Keratinocyte (primary cell): ENCODE measurements around the gene MUTYH. TPM values are rescaled to one million over a fixed set of nuclear protein-coding genes. Genes with fewer than 3 reads are reported as not detected.

Experiments
- DNase-seq: peaks from one replicate; pipeline ENCODE4 v3.0.0-alpha.2; 2011; ENCODE audit warnings: low read depth, missing footprints, low spot score
- FAIRE-seq: peaks from 2 replicates; lab custom pipeline; 2011; peaks lifted over from hg19 to GRCh38; lab: Jason Lieb, UNC
- H2AFZ ChIP-seq: 2 replicates; pipeline ENCODE4 v1.6.0; 2012; ENCODE audit warnings: low read length, control low read depth, inconsistent platforms; ENCODE audit not compliant: control insufficient read depth
- H3K27ac ChIP-seq: 2 replicates; pipeline ENCODE4 v1.5.1; 2011; ENCODE audit warnings: low read length; ENCODE audit not compliant: control insufficient read depth, insufficient read depth
- H3K27me3 ChIP-seq: 3 replicates; pipeline ENCODE4 v1.6.0; 2011; ENCODE audit warnings: low read length; ENCODE audit not compliant: control insufficient read depth, insufficient read depth; ENCODE audit errors: extremely low read depth
- H3K36me3 ChIP-seq, 2 experiments: 2 replicates in 1 of 2; 3 replicates in 1 of 2; pipeline ENCODE4 v1.5.1; 2011; ENCODE audit warnings: low read length in 2 of 2, mild to moderate bottlenecking in 1 of 2; ENCODE audit not compliant: control insufficient read depth in 2 of 2, insufficient read depth in 2 of 2; ENCODE audit errors: extremely low read depth in 1 of 2
- H3K4me1 ChIP-seq: 3 replicates; pipeline ENCODE4 v1.5.1; 2011; ENCODE audit warnings: low read length; ENCODE audit not compliant: control insufficient read depth, insufficient read depth; ENCODE audit errors: extremely low read depth
- H3K4me2 ChIP-seq: 3 replicates; pipeline ENCODE4 v1.6.0; 2011; ENCODE audit warnings: low read depth, low read length; ENCODE audit not compliant: control insufficient read depth, insufficient read depth; ENCODE audit errors: extremely low read depth
- H3K4me3 ChIP-seq, 3 experiments: fragments of 200-600 bp in 1 of 3; sonication (generic) in 1 of 3; 2 replicates in 2 of 3; 3 replicates in 1 of 3; pipeline ENCODE4 v1.5.1; 2011 to 2016; ENCODE audit warnings: low read length in 3 of 3, mild to moderate bottlenecking in 3 of 3, control low read depth in 2 of 3, inconsistent platforms in 1 of 3, low read depth in 1 of 3, mixed read lengths in 1 of 3, mixed run types in 1 of 3, moderate library complexity in 1 of 3; ENCODE audit not compliant: control insufficient read depth in 2 of 3, insufficient read depth in 2 of 3; ENCODE audit errors: extremely low read depth in 1 of 3
- H3K79me2 ChIP-seq: 2 replicates; pipeline ENCODE4 v1.6.0; 2012; ENCODE audit warnings: low read length; ENCODE audit not compliant: control insufficient read depth, insufficient read depth
- H3K9ac ChIP-seq: 3 replicates; pipeline ENCODE4 v1.6.0; 2011; ENCODE audit warnings: low read length; ENCODE audit not compliant: control insufficient read depth, insufficient read depth; ENCODE audit errors: extremely low read depth
- H3K9me1 ChIP-seq: 3 replicates; pipeline ENCODE4 v1.6.0; 2011; ENCODE audit warnings: low read length; ENCODE audit not compliant: control insufficient read depth, insufficient read depth; ENCODE audit errors: extremely low read depth
- H3K9me3 ChIP-seq: 2 replicates; pipeline ENCODE4 v1.5.1; 2012; ENCODE audit warnings: low read depth, low read length; ENCODE audit not compliant: control insufficient read depth
- H4K20me1 ChIP-seq: 3 replicates; pipeline ENCODE4 v1.6.0; 2011; ENCODE audit warnings: low read length; ENCODE audit not compliant: control insufficient read depth, insufficient read depth; ENCODE audit errors: extremely low read depth
- CTCF ChIP-seq, 3 experiments: IDR thresholded peaks in 1 of 3; conservative IDR thresholded peaks in 1 of 3; optimal IDR thresholded peaks in 1 of 3; 2 replicates in 2 of 3; 3 replicates in 1 of 3; pipeline versions ENCODE3 to v1.5.1; 2011; ENCODE audit warnings: low read length in 3 of 3, mild to moderate bottlenecking in 3 of 3, moderate library complexity in 2 of 3, control low read depth in 1 of 3, inconsistent platforms in 1 of 3; ENCODE audit not compliant: insufficient read depth in 2 of 3; ENCODE audit errors: extremely low read depth in 1 of 3
- EZH2 ChIP-seq: IDR thresholded peaks from one replicate; pipeline ENCODE4 v1.6.1; 2012; ENCODE audit warnings: inconsistent platforms, mild to moderate bottlenecking, low read length, moderate library complexity
- dilution Hi-C: fragments of 300-500 bp; cut with MboI; formaldehyde crosslinking; loops from one replicate; pipeline ENCODE4 v1.7.0; 2020; ENCODE audit warnings: low sequenced_read_pairs; ENCODE audit not compliant: extremely low pct_ligation_motif_present
- polyA plus RNA-seq, 5 experiments: library from polyadenylated mRNA; depleted of rRNA in 3 of 5; stranded (reverse) in 3 of 5; stranded (forward) in 1 of 5; unstranded in 1 of 5; fragments of >200 nt; gene quantifications; 1 replicate in 1 of 5; 2 replicates in 3 of 5; 3 replicates in 1 of 5; pipeline versions ENCODE4 v1.2.1 to v1.2.3, GENCODE V29; 2011 to 2012; ENCODE audit warnings: missing spikeins in 2 of 5, low read depth in 1 of 5, low replicate concordance in 1 of 5

Gene MUTYH
- polyA plus RNA-seq, 1 donor (not counting 4 experiments of a cell fraction or from before 2014, with no cell fraction given), result 10.0 TPM

GRCh38 chr1:45351508-45351907 lies 11.3 kb upstream of the MUTYH start:
- H3K4me2 ChIP-seq, result no peak overlapping the region
- DNase-seq (no peak), FAIRE-seq (no peak)
- H3K27ac ChIP-seq, result no peak overlapping the region
- dilution Hi-C loops, result no loop called here
- H2AFZ ChIP-seq, result no peak overlapping the region
- no peaks in the 10 kb centered on the region for H3K9me1 ChIP-seq
- no peak overlapping the region for H3K4me3 ChIP-seq
- H3K9me3 ChIP-seq, result no peaks in the 10 kb centered on the region
- no peaks in the 10 kb centered on the region for H4K20me1 ChIP-seq
- H3K36me3 ChIP-seq, result no peaks in the 10 kb centered on the region
- H3K79me2 ChIP-seq, result no peaks in the 10 kb centered on the region
- H3K9ac ChIP-seq, result no peak overlapping the region
- no peaks in the 10 kb centered on the region for H3K27me3 ChIP-seq
- no peak for TF ChIP-seq CTCF (optimal IDR thresholded peaks at IDR 0.05 in 1 of 3, IDR thresholded peaks at IDR 0.05 in 1 of 3, conservative IDR thresholded peaks at IDR 0.05 in 1 of 3; ENCODE audit: extremely low read depth in 1 of 3, insufficient read depth in 2 of 3, low read length in 3 of 3)
- TF ChIP-seq EZH2, result no peak
- peaks cover 30% of the 10 kb centered on the region for H3K4me1 ChIP-seq

GRCh38 chr1:45348966-45349677 lies 8.9 kb upstream of the MUTYH start:
- Histone ChIP-seq H3K4me3 (no peak overlapping the region), H3K9ac (no peak overlapping the region), H3K4me1 (peaks cover 22% of the 10 kb centered on the region), H4K20me1 (no peaks in the 10 kb centered on the region), H3K27me3 (no peaks in the 10 kb centered on the region), H3K79me2 (no peaks in the 10 kb centered on the region), H3K36me3 (peaks cover 8 to 12% of the 10 kb centered on the region in 2 experiments), H3K27ac (peak overlapping the region; percentile 7), H3K9me1 (no peaks in the 10 kb centered on the region), H3K4me2 (peak overlapping the region; percentile 42), H3K9me3 (no peaks in the 10 kb centered on the region), H2AFZ (no peak overlapping the region)
- no peak for TF ChIP-seq EZH2
- no peak for TF ChIP-seq CTCF (optimal IDR thresholded peaks at IDR 0.05 in 1 of 3, IDR thresholded peaks at IDR 0.05 in 1 of 3, conservative IDR thresholded peaks at IDR 0.05 in 1 of 3; ENCODE audit: extremely low read depth in 1 of 3, insufficient read depth in 2 of 3, low read length in 3 of 3)
- dilution Hi-C loops, result no loop called here
- DNase-seq (no peak), FAIRE-seq (peak; percentile 69)
